HG03045 (cell line): ENCODE measurements around the gene DENND2D.

Source experiments
- ATAC-seq: cut with Tn5 transposase; IDR thresholded peaks from one replicate; pipeline ENCODE4 v1.9.1; 2021; ENCODE audit warnings: mild to moderate bottlenecking, moderate library complexity; ENCODE audit not compliant: unreplicated experiment

DENND2D gene

GRCh38 chr1:111183308-111184069 lies 17.0 kb downstream of the DENND2D start:
- no peak for ATAC-seq

- ATAC-seq: no peak
Measured at GRCh38 chr1:111182052-111182451, 18.4 kb downstream of the DENND2D start.

- no peak for ATAC-seq
Measured at GRCh38 chr1:111179968-111180533, 20.4 kb downstream of the DENND2D start.

- ATAC-seq: no peak
Measured at GRCh38 chr1:111176678-111177077, 23.8 kb downstream of the DENND2D start.

GRCh38 chr1:111175349-111175748 lies 25.1 kb downstream of the DENND2D start:
- no peak for ATAC-seq

GRCh38 chr1:111174070-111174469 lies 26.4 kb downstream of the DENND2D start:
- no peak for ATAC-seq

- no peak for ATAC-seq
Measured at GRCh38 chr1:111172463-111172862, 28.0 kb downstream of the DENND2D start.

- no peak for ATAC-seq
Measured at GRCh38 chr1:111164151-111164550, 36.3 kb downstream of the DENND2D start.

- no peak for ATAC-seq
Measured at GRCh38 chr1:111163363-111163762, 37.1 kb downstream of the DENND2D start.

GRCh38 chr1:111162488-111162880 lies 38.0 kb downstream of the DENND2D start:
- ATAC-seq: no peak

GRCh38 chr1:111161843-111162487 lies 38.5 kb downstream of the DENND2D start:
- ATAC-seq: no peak

GRCh38 chr1:111157431-111157830 lies 43.0 kb downstream of the DENND2D start:
- no peak for ATAC-seq

- no peak for ATAC-seq
Measured at GRCh38 chr1:111154021-111154999, 46.1 kb downstream of the DENND2D start.

GRCh38 chr1:111151838-111152237 lies 48.6 kb downstream of the DENND2D start:
- no peak for ATAC-seq

GRCh38 chr1:111148376-111148881 lies 52.0 kb downstream of the DENND2D start:
- no peak for ATAC-seq

- no peak for ATAC-seq
Measured at GRCh38 chr1:111147948-111148347, 52.5 kb downstream of the DENND2D start.

- no peak for ATAC-seq
Measured at GRCh38 chr1:111145963-111146768, 54.3 kb downstream of the DENND2D start.

- ATAC-seq: no peak
Measured at GRCh38 chr1:111145542-111145941, 54.9 kb downstream of the DENND2D start.

- no peak for ATAC-seq
Measured at GRCh38 chr1:111142356-111142975, 58.0 kb downstream of the DENND2D start.
